Peyer's patch (tissue), 4 donors: ENCODE data around the gene SHISA9.

ENCODE experiments used
- POLR2A ChIP-seq, 2 donors: fragments of 450-650 bp; IDR thresholded peaks; one replicate each; pipeline ENCODE4 v1.5.1; 2017; ENCODE audit warnings: antibody characterized with exemption in 2 of 2, mild to moderate bottlenecking in 2 of 2, moderate library complexity in 2 of 2
- TF ChIP-seq, protein P1 (sequence below), 6 experiments: fragments of 450-650 bp in 4 of 6; fragments of 200-600 bp in 2 of 6; sonication (generic) in 1 of 6; IDR thresholded peaks; one replicate each; pipeline ENCODE4 v1.5.1; 2017 to 2019; ENCODE audit warnings: antibody characterized with exemption in 6 of 6, mild to moderate bottlenecking in 3 of 6, moderate library complexity in 1 of 6

DNA sequence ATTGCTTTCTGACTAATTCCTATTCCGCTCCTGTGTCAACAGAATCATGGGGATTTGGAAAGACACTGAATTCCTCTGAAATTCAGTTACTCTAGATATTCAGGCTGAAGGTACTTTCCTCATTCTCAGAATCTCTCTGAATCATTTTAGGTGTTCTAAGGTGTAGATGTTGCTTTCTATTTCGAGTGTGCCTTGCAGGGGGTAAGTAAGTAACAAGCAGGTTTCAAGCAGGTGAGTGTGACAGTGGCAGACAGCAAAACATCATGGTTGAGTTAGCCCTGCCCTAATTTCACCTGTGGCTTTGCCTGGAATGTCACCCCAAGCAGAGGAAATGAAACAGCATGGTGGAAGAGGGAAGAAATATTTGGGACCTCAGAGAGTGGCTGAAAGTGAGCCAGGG, 75.1 kb downstream of the SHISA9 start:
- TF ChIP-seq, protein P1, sequence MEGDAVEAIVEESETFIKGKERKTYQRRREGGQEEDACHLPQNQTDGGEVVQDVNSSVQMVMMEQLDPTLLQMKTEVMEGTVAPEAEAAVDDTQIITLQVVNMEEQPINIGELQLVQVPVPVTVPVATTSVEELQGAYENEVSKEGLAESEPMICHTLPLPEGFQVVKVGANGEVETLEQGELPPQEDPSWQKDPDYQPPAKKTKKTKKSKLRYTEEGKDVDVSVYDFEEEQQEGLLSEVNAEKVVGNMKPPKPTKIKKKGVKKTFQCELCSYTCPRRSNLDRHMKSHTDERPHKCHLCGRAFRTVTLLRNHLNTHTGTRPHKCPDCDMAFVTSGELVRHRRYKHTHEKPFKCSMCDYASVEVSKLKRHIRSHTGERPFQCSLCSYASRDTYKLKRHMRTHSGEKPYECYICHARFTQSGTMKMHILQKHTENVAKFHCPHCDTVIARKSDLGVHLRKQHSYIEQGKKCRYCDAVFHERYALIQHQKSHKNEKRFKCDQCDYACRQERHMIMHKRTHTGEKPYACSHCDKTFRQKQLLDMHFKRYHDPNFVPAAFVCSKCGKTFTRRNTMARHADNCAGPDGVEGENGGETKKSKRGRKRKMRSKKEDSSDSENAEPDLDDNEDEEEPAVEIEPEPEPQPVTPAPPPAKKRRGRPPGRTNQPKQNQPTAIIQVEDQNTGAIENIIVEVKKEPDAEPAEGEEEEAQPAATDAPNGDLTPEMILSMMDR (IDR thresholded peaks at IDR 0.05): no peak
- TF ChIP-seq POLR2A (IDR thresholded peaks at IDR 0.05): no peak
